Stimulated activated CD4-positive, alpha-beta T cell treated with anti-CD3 and anti-CD28 coated beads, Interleukin-2, amount 100 ng/mL, for 24 hours (primary cell): ENCODE results near the gene CERKL.

Experiments used
- DNase-seq, 2 donors: peaks; one replicate each; pipeline ENCODE4 v3.0.0-alpha.2; 2020

Gene CERKL

DNA sequence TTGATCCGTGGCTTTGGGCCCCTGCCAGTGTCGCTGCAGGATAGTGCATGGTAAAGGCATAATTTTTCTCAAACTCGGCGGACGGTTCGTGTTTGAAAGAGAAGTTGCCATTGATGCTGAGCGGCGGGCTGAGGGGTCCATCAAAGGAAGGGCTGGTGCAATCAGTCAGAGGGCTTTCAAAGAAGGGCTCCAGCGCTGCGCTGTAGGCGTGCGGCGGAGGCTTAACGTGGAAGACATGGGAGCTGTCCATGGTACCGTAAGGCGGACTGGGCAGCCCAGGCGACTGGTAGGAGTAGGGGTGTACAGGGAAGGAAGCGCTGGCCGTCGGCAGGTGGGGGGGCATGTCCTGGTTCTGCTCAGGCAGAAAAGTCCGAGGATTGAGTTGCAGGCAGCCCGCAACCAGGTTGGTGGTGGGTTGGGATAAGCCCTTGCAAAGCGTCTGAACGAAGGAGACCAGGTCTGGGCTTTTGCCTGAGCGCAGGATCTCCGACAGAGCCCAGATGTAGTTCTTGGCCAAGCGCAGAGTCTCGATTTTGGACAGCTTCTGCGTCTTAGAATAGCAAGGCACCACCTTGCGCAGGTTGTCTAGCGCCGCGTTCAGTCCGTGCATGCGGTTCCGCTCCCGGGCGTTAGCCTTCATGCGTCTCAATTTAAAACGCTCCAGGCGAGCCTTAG lies 21.1 kb upstream of the CERKL start:
- DNase-seq, result peak; percentile 60 to 66

GRCh38 chr2:181675254-181675653 lies 18.3 kb upstream of the CERKL start:
- no peak for DNase-seq

- no peak for DNase-seq
Observed at GRCh38 chr2:181674461-181674860, 17.6 kb upstream of the CERKL start.

DNA sequence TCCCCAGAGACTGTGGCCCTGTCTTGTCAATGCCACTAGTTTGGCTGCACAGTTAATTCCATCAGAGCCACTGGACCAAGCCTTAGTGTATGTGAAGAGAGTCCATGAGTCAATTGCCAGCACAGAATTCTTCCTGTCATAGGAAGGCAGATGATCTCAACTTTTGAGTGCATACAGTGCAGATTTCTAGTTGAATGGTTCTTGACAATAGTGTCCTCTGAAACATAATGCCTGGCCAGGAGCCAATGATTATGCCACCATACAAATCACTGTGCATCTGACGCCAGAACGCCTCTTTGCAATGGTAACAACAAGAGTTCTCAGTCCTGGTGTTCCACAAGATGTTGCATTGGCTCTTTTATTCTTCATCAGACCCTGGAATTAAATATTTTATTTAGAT lies 16.3 kb upstream of the CERKL start:
- DNase-seq, result no peak

- no peak for DNase-seq
Observed at GRCh38 chr2:181672255-181673008, 15.5 kb upstream of the CERKL start.

GRCh38 chr2:181670632-181671031 lies 13.7 kb upstream of the CERKL start:
- no peak for DNase-seq

- no peak for DNase-seq
Observed at GRCh38 chr2:181667234-181667633, 10.3 kb upstream of the CERKL start.

GRCh38 chr2:181662287-181662686 lies 5.4 kb upstream of the CERKL start:
- no peak for DNase-seq

- DNase-seq, result no peak
Observed at GRCh38 chr2:181660181-181660580, 3.3 kb upstream of the CERKL start.

- no peak for DNase-seq
Observed at GRCh38 chr2:181658444-181658843, 1.5 kb upstream of the CERKL start.

- no peak for DNase-seq
Observed at GRCh38 chr2:181657379-181657778, 474 bp upstream of the CERKL start.

DNA sequence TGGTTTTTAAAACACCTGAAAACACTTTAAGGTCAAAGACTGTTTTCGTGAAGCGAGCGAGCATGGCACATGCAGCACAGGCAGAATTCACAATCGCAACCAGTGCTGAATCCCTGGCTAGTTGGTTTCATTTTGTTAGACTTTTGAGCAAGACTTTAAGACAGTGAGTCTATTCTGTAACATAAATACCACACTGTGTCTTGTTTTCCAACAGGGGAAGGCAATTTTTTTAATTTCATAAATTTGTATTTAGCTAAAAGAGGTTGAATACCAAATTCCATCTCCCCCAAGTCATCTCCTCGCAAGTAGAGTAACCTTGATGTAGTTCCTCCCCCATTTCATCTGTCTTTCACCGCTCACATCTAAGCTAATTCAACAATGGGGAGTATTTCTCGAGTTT lies 1.4 kb downstream of the CERKL start:
- DNase-seq, result no peak

GRCh38 chr2:181649436-181649979 lies 7.4 kb downstream of the CERKL start:
- DNase-seq, result no peak

DNA sequence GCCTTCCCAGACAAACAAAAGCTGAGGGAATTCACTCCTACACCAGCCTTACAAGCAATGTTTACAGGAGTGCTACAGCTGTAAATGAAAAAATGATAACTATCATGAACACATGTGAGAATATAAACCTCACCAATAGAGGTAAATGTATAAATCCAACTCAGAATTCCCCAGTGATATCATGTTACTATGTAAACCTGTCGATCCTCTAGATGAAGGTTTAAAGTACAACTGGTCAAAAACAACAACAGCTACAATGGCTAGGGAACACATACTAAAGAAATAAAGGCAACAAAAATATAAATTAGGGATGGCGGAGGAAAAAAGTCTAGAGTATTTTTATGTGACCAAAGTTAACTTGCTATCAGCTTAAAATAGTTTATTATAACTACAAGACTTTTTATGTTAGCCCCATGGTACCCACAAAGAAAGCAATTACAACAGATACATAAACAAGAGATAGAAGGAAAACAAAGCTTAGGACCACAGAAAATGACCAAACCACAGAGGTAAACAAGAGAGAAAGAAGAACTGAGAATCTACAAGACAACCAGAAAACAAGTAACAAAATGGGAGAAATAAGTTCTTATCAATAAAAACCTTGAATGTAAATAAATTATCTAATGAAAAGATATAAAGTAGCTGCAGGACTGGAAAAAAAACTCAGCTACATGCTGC lies 8.3 kb downstream of the CERKL start:
- DNase-seq, result no peak

DNA sequence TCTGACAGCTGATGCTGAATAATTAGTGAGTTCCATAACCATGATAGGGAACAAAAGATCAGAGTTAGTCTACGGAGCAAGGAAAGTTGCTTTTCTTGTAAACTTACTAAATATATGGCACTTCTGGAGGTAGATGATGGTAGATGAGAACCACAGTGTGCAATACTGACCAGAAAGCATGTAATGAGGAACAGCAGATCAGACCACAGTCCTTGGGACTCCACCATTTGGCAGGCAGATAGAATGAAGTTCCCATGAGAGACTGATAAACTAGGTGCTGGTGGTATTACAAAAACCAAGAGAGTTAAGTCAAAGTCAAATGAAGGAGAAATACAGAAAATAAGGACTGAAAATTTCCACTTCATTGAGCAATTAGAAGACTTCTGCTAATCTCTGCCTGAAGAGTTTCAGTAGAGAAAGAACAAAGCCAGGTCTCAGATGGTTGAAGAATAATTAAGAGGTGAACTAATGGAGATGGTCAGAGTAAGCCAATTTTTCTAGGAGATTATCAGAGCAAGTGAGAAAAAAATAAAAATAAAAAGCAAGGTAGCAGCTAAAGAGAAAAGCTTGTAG lies 10.4 kb downstream of the CERKL start:
- DNase-seq, result no peak

DNA sequence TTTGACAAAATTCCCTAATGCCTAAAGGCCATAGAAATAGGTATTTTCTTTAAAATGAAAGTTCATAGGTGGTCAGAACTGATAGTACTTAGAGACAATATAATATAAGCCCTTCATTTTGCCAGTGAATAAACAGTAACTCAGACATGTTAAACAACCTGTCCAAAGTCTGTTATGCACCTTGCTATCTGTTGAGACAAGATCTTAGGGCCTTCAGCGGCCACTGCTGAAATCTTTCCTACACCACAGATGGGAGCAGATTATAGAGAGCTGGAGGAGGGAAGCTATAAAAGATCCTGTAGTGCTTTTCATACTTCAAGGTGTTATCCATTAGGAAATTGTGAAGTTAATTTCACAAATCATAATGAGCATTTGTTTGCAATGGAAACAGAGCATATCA lies 13.8 kb downstream of the CERKL start:
- no peak for DNase-seq

DNA sequence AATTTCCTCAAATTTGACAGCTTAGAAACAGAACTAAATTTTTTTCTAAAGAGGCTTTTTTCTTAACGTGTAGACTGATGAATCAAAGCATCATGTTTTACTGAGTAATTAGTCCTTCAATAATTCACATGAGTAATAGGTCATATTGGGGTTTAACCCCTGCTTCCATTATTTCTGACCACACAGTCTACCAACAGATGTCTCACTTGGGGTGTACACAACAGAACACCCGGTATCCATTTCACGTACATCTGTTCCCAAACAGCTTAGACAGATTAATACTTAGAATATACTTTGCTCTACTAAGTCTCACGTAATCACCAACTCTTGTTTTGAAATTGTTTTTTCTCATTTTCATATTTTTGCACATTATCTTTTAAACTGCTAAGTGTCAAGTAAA lies 14.8 kb downstream of the CERKL start:
- no peak for DNase-seq

DNA sequence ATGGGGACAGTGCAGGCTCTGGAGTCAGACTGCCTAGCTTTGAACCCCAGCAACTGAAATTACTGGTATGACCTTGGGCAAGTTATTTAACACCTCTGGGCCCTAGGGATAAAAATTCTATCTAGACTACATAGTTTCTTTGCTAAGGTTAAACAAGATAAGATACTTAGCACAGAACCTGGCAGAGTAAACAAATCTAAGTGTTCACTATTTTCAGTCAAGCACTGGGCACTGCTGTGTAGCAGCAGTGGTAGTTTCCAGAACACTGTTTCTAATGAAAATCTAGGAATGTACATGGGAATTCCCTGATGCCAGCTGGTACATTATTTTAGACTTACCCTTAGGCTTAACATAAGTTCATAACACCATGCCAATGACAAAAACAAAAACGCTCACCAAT lies 17.2 kb downstream of the CERKL start:
- no peak for DNase-seq

- no peak for DNase-seq
Observed at GRCh38 chr2:181632733-181633401, 24.0 kb downstream of the CERKL start.

- no peak for DNase-seq
Observed at GRCh38 chr2:181628590-181629585, 28.0 kb downstream of the CERKL start.

DNA sequence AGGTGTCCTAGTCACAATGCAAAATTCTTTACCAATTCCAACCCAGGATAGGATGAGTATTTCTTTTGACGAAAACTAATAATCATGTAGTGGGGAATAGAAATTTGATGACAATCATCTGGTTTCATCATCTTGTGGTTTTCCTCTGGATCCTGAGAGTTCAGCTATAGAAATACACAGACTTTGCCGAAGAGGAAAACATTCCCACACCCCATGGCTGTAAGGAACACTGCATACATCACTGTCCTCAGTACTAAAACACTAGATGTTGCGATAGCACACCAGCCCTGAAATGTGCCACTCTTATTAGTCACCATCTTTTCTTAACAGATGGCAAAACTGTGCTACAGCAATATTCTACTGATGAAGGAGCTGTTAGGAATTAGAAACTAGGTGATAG lies 29.4 kb downstream of the CERKL start:
- DNase-seq, result no peak

- DNase-seq, result no peak
Observed at GRCh38 chr2:181626671-181627070, 30.2 kb downstream of the CERKL start.
